GM23248 (cell line): ENCODE measurements around the gene RIPPLY3. TPM values are rescaled to one million over a fixed set of nuclear protein-coding genes. Genes with fewer than 3 reads are reported as not detected.

Experiments
- DNase-seq: peaks from one replicate; pipeline ENCODE4 v3.0.0-alpha.2; 2015
- H2AFZ ChIP-seq: fragments of 200-600 bp; sonication (generic); 2 replicates; pipeline ENCODE4 v1.6.1; 2016; ENCODE audit warnings: antibody characterized with exemption
- H3F3A ChIP-seq: fragments of 200-600 bp; sonication (generic); 2 replicates; pipeline ENCODE4 v1.6.1; 2016; ENCODE audit warnings: mild to moderate bottlenecking, antibody characterized with exemption, mixed run types; ENCODE audit not compliant: insufficient read depth
- H3K27ac ChIP-seq: fragments of 200-600 bp; sonication (generic); 2 replicates; pipeline ENCODE4 v1.5.1; 2016; ENCODE audit warnings: mild to moderate bottlenecking
- H3K27me3 ChIP-seq: fragments of 200-600 bp; sonication (generic); replicated peaks from 2 replicates; pipeline ENCODE4 v1.6.1; 2016; ENCODE audit warnings: mild to moderate bottlenecking; ENCODE audit not compliant: insufficient read depth
- H3K36me3 ChIP-seq: fragments of 200-600 bp; sonication (generic); 2 replicates; pipeline ENCODE4 v1.6.1; 2016; ENCODE audit warnings: low read depth, mild to moderate bottlenecking
- H3K4me1 ChIP-seq: fragments of 200-600 bp; sonication (generic); 2 replicates; pipeline ENCODE4 v1.6.1; 2016; ENCODE audit warnings: mild to moderate bottlenecking; ENCODE audit not compliant: insufficient read depth
- H3K4me2 ChIP-seq: fragments of 200-600 bp; sonication (generic); one replicate; pipeline ENCODE4 v1.6.1; 2016; ENCODE audit warnings: mild to moderate bottlenecking; ENCODE audit not compliant: unreplicated experiment
- H3K4me3 ChIP-seq: fragments of 200-600 bp; sonication (generic); 2 replicates; pipeline ENCODE4 v1.5.1; 2016; ENCODE audit warnings: mild to moderate bottlenecking
- H3K79me2 ChIP-seq: fragments of 200-600 bp; sonication (generic); 2 replicates; pipeline ENCODE4 v1.6.1; 2016; ENCODE audit warnings: mild to moderate bottlenecking; ENCODE audit not compliant: insufficient read depth
- H3K9ac ChIP-seq: fragments of 200-600 bp; sonication (generic); 2 replicates; pipeline ENCODE4 v1.6.1; 2016; ENCODE audit warnings: mild to moderate bottlenecking
- H3K9me2 ChIP-seq: fragments of 200-600 bp; sonication (generic); 2 replicates; pipeline ENCODE4 v1.6.1; 2016; ENCODE audit warnings: mixed run types, mild to moderate bottlenecking, moderate library complexity; ENCODE audit not compliant: insufficient read depth
- H3K9me3 ChIP-seq: fragments of 200-600 bp; sonication (generic); one replicate; pipeline ENCODE4 v1.6.1; 2017; ENCODE audit warnings: low read depth
- H4K20me1 ChIP-seq: fragments of 200-600 bp; sonication (generic); 2 replicates; pipeline ENCODE4 v1.6.0; 2016; ENCODE audit not compliant: insufficient read depth
- EZH2 ChIP-seq: fragments of 200-600 bp; sonication (generic); IDR thresholded peaks from 2 replicates; pipeline ENCODE4 v1.6.1; 2018; ENCODE audit warnings: antibody characterized with exemption, mild to moderate bottlenecking; ENCODE audit not compliant: insufficient read depth, poor library complexity, severe bottlenecking
- EZH2phosphoT487 ChIP-seq: fragments of 200-600 bp; sonication (generic); IDR thresholded peaks from 2 replicates; pipeline ENCODE4 v1.6.1; 2018; ENCODE audit warnings: antibody characterized with exemption, moderate library complexity, mild to moderate bottlenecking, low read depth; ENCODE audit not compliant: insufficient read depth
- WGBS, 2 experiments: methylation state at CpG; one replicate each; pipeline ENCODE4 v1.1.6; 2015 to 2017; ENCODE audit warnings: low lambda C conversion rate in 2 of 2, low coverage in 1 of 2; ENCODE audit errors: missing lambda C conversion rate in 2 of 2; 5-methylcytosine and 5-hydroxymethylcytosine counted together
- in situ Hi-C: fragments of 300-500 bp; cut with MboI; formaldehyde crosslinking; loops from 2 replicates; pipeline ENCODE4 v1.15.0; 2020
- polyA plus RNA-seq: library from polyadenylated mRNA; unstranded; fragments of >200 nt; fragmentation: Nextera tagmentation; extraction: Ambion mirVana; gene quantifications from 2 replicates; pipeline ENCODE4 v1.2.1, GENCODE V29; 2016
- total RNA-seq: library from RNA; depleted of rRNA; stranded (reverse); fragments of >200 nt; shearing (Covaris generic); gene quantifications from 2 replicates; pipeline ENCODE4 v1.2.3, GENCODE V29; 2014

The RIPPLY3 gene
- total and polyA plus RNA-seq, 2 experiments from 2014 or later: not detected

DNA sequence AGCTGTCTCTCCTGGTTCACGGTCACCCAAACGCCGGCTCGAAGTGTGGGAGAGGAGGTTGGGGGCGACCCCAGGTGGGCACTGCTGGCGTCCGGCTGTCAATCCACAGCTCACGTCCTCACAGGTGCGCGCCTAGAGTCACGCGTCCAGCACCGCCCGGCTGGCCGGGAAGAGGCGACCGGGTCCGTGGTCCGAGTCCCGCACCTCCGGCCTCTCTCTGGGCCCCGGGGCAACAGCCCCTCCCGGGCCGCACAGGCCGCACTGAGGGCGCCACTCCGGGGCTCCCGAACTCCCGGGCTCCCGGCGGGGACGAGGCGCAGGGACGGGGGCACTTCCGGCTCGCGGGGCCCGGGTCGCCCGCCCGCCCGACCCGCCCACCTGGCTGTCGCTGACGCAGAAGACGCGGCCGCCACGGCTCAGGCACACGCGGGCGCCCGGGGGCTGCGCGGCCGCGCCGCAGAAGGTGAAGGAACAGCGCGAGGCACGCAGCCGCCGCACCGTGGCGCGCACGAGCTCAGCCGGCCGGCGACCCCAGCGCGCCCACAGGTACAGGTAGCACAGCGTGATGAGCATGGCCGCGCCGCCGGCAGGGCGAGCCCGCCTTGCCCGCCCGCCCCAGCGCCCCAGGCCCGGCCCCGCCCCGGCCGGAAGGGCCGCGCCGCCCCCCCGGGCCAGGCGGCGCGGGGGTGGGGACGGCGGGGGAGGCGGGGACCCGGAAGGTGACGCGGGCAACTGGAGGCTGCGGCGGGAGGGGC lies 40.3 kb upstream of the RIPPLY3 start, which contains the start of gene HLCS:
Gene HLCS, minus strand, starts transcription at position 604 of the 755 bp plus-strand sequence. Its CDS starts 31 bp downstream, at position 573.
- H3K9me2 ChIP-seq: no peaks in the 10 kb centered on the region
- peak within 1 kb of the TSS; percentile 40 for H3K27ac ChIP-seq
- peak within 1 kb of the TSS; percentile 89 for H3K4me3 ChIP-seq
- TF ChIP-seq EZH2phosphoT487 (no peak), EZH2 (no peak)
- H2AFZ ChIP-seq: peak within 1 kb of the TSS; percentile 85
- H3K4me2 ChIP-seq: peak within 1 kb of the TSS; percentile 80
- peak within 1 kb of the TSS; percentile 86 for H3K9ac ChIP-seq
- peaks cover 22% of the 10 kb centered on the region for H3K79me2 ChIP-seq
- H3K36me3 ChIP-seq: no peaks in the 10 kb centered on the region; the same call in 1 of the 2 replicates
- WGBS, 2 experiments: 2% methylated on average over 35 to 44 of the region's 101 CpGs
- DNase-seq: peak; percentile 82
- in situ Hi-C loops: no loop called here
- H3K27me3 ChIP-seq: no peaks in the 10 kb centered on the region
- H3K9me3 ChIP-seq: no peaks in the 10 kb centered on the region
- H3K4me1 ChIP-seq: peaks cover 7% of the 10 kb centered on the region; the same call in 1 of the 2 replicates
- no peaks in the 10 kb centered on the region for H4K20me1 ChIP-seq
- H3F3A ChIP-seq: no peaks in the 10 kb centered on the region

DNA sequence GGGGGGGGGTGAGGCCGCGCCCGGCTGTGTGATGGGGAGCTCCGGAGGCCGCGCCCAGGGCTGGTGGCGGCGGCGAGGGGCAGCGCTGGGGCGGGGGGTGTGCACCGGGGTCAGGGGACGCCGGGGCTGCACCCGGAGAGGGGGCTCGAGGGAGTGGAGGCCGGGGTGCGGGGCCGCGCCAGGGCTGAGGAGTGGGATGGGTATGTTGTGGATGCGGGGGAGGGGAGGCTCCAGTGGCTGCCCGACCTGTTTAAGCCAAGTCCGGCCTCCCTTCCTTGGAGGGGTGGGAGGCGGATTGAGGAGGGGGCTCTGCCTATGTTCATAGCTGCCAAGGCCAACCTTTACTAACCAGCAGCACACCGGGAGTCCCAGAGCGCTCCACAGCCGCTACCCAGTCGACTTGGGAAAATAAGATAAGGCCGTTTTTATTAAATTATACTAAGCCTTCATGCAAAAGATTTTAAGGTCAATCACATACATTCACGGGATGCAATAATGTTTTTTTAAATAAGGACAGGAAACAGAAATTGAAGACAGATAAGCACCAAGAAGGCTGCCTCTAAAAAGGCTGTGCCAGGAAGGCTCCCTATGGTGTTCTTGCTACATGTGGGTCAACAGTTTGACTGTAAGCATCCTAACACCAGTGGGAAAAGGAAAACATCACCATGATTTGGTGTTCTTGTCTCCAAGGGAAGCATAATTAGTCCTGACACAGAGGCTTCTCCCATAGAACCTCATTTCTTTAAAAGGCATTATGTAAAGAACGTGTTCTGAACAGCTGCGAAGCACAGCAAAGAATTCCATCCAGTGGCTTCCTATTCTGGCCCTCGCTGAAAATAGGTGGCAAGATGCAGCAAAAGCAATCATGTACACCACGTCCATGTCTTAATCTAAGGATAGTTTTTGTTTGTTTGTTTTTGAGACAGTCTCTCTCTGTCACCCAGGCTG lies 39.4 kb upstream of the RIPPLY3 start:
- Histone ChIP-seq H3K36me3 (no peaks in the 10 kb centered on the region), H3F3A (no peaks in the 10 kb centered on the region), H3K9me2 (no peaks in the 10 kb centered on the region), H3K9ac (peak overlapping the region; percentile 82), H4K20me1 (no peaks in the 10 kb centered on the region), H3K4me3 (peak overlapping the region; percentile 72), H2AFZ (peak overlapping the region; percentile 81), H3K27ac (peak overlapping the region; percentile 40), H3K79me2 (peaks cover 22% of the 10 kb centered on the region), H3K27me3 (no peaks in the 10 kb centered on the region), H3K4me2 (peak overlapping the region; percentile 79), H3K9me3 (no peaks in the 10 kb centered on the region), H3K4me1 (peaks cover 7% of the 10 kb centered on the region; the same call in 1 of the 2 replicates)
- DNase-seq: peak; percentile 18
- TF ChIP-seq EZH2phosphoT487: no peak
- no peak for TF ChIP-seq EZH2
- WGBS, 2 experiments: 27 to 72% methylated on average over 10 to 30 of the region's 34 CpGs
- in situ Hi-C loops: no loop called here

DNA sequence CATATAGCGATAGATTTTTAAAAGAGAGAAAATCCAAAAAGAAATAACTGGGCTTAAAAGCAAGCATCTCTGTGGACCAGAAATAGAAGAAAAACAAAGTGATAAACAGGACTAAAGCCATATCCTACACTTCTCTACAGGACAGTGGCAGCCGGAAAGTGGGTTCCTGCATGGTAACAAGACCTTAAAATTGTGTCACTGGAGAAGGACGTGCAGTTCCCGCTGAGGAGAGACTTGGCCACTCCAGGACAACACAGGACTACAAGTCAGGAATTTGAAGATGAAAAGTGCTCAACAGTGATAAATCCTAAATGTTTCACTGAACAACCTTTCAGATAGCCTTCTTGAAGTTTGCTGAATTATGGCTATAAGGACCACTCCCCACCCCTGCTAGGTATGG lies 38.1 kb upstream of the RIPPLY3 start:
- Histone ChIP-seq H3K79me2 (peaks cover 22% of the 10 kb centered on the region), H2AFZ (no peak overlapping the region), H4K20me1 (no peaks in the 10 kb centered on the region), H3K27ac (no peak overlapping the region), H3K4me3 (no peak overlapping the region), H3K9me2 (no peaks in the 10 kb centered on the region), H3F3A (no peaks in the 10 kb centered on the region), H3K9ac (no peak overlapping the region), H3K9me3 (no peaks in the 10 kb centered on the region), H3K36me3 (no peaks in the 10 kb centered on the region), H3K4me1 (peaks cover 7% of the 10 kb centered on the region; the same call in 1 of the 2 replicates), H3K4me2 (no peak overlapping the region), H3K27me3 (no peaks in the 10 kb centered on the region)
- no peak for TF ChIP-seq EZH2phosphoT487
- no peak for TF ChIP-seq EZH2
- DNase-seq: no peak
- in situ Hi-C loops: no loop called here
- 80 to 85% methylated on average over 4 of the region's 4 CpGs for WGBS, 2 experiments

DNA sequence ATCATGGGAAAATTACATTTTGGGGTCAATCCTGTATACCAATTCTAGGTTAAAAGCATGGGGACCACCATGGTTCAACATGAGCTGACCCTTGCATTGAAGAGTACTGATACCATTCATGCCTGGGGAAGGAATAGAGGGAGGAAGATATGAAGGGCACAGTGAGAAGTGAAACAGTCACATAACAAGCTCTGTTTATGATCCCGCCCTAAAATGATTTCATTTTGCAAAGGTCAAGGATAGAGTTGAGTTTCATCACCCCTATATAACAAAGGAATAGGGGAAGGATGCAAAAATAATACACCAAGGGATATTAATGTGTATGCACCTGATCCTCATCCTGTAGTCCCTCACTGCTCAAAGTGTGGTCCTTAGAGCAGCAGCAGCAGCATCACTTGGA lies 37.5 kb upstream of the RIPPLY3 start:
- H3K4me1 ChIP-seq: peaks cover 7% of the 10 kb centered on the region; the same call in 1 of the 2 replicates
- WGBS, 2 experiments: 91 to 96% methylated on average over 1 of the region's 1 CpG
- H3K4me2 ChIP-seq: no peak overlapping the region
- no peak overlapping the region for H2AFZ ChIP-seq
- no peak for DNase-seq
- no peak overlapping the region for H3K27ac ChIP-seq
- H3F3A ChIP-seq: no peaks in the 10 kb centered on the region
- in situ Hi-C loops: no loop called here
- H3K4me3 ChIP-seq: no peak overlapping the region
- H4K20me1 ChIP-seq: no peaks in the 10 kb centered on the region
- H3K36me3 ChIP-seq: no peaks in the 10 kb centered on the region
- H3K9ac ChIP-seq: no peak overlapping the region
- no peak for TF ChIP-seq EZH2phosphoT487
- no peak for TF ChIP-seq EZH2
- H3K9me2 ChIP-seq: no peaks in the 10 kb centered on the region
- H3K79me2 ChIP-seq: peaks cover 19% of the 10 kb centered on the region
- H3K27me3 ChIP-seq: no peaks in the 10 kb centered on the region
- no peaks in the 10 kb centered on the region for H3K9me3 ChIP-seq
